Activated CD4-positive, alpha-beta memory T cell treated with anti-CD3 and anti-CD28 coated beads for 36 hours (primary cell): ENCODE results near the gene KCNE2. TPM values are rescaled to one million over a fixed set of nuclear protein-coding genes. Genes with fewer than 3 reads are reported as not detected.

Source experiments
- total RNA-seq, 2 experiments: library from RNA; stranded (reverse); gene quantifications; one replicate each; pipeline ENCODE4 v1.2.3, GENCODE V29; 2021

The KCNE2 gene
- total RNA-seq, 2 experiments from 2014 or later: not detected

Other genes with a start within 250 kb of the KCNE2 start
- gene SMIM11, start 11.5 kb downstream of the KCNE2 start, total RNA-seq: 10 to 100 TPM; 14.5 to 15.6 TPM
- gene SMIM34, start 59.9 kb downstream of the KCNE2 start, total RNA-seq: not detected
- gene KCNE1, start 148.2 kb downstream of the KCNE2 start, total RNA-seq: under 1 TPM; 0.21 to 0.31 TPM